IMR-90 (cell line): Measurements from ENCODE around the gene UNC13B. TPM values are rescaled to one million over a fixed set of nuclear protein-coding genes. Genes with fewer than 3 reads are reported as not detected.

Source experiments
- ATAC-seq: fragments of 200-7000 bp; cut with Tn5 transposase; 2 replicates; pipeline ENCODE4 v1.9.1; 2020; ENCODE audit warnings: low read depth, mild to moderate bottlenecking, moderate library complexity
- BruUV-seq: library from RNA; stranded (reverse); fragments of 400-500 nt; replicated peaks from 2 replicates; lab custom pipeline; 2021; lab: Mats Ljungman, UMichigan
- CTCF ChIA-PET: fragments of 300-600 bp; formaldehyde crosslinking; extraction: SDS; loops from one replicate; lab custom pipeline; 2021; ENCODE audit warnings: antibody characterized with exemption; lab: Yijun Ruan, JAX
- POLR2A ChIA-PET: fragments of 300-600 bp; sonication (Branson Sonifier 250); formaldehyde crosslinking; loops from one replicate; lab custom pipeline; 2022; ENCODE audit warnings: antibody characterized with exemption; ENCODE audit not compliant: unreplicated experiment; lab: Charles Lee
- DNase-seq: peaks from one replicate; pipeline ENCODE4 v3.0.0; 2013
- H2AFZ ChIP-seq: replicated peaks from 2 replicates; pipeline ENCODE3; 2013; ENCODE audit warnings: low read length, mild to moderate bottlenecking; ENCODE audit not compliant: poor library complexity
- H2AK5ac ChIP-seq: 2 replicates; pipeline ENCODE4 v1.6.1; 2013; ENCODE audit warnings: low read depth, low read length, inconsistent platforms
- H2AK9ac ChIP-seq: replicated peaks from 2 replicates; pipeline ENCODE3; 2013; ENCODE audit warnings: mild to moderate bottlenecking, low read depth, low read length, moderate library complexity; ENCODE audit not compliant: poor library complexity
- H2BK120ac ChIP-seq: 2 replicates; pipeline ENCODE4 v1.6.1; 2013; ENCODE audit warnings: low read depth, low read length, inconsistent platforms
- H2BK15ac ChIP-seq: 3 replicates; pipeline ENCODE4 v1.6.1; 2013; ENCODE audit warnings: low read depth, low read length, inconsistent platforms
- H2BK20ac ChIP-seq: 2 replicates; pipeline ENCODE4 v1.6.1; 2013; ENCODE audit warnings: low read depth, mild to moderate bottlenecking, inconsistent platforms, low read length, moderate library complexity
- H2BK5ac ChIP-seq: 2 replicates; pipeline ENCODE4 v1.6.1; 2013; ENCODE audit warnings: mild to moderate bottlenecking, low read depth, low read length, inconsistent platforms; ENCODE audit not compliant: poor library complexity, severe bottlenecking
- H3K14ac ChIP-seq: replicated peaks from 2 replicates; pipeline ENCODE4 v1.6.1; 2013; ENCODE audit warnings: low read depth, low read length, inconsistent platforms
- H3K18ac ChIP-seq: 2 replicates; pipeline ENCODE4 v1.6.1; 2013; ENCODE audit warnings: low read depth, low read length, control low read depth
- H3K23ac ChIP-seq: 2 replicates; pipeline ENCODE4 v1.6.1; 2013; ENCODE audit warnings: low read depth, low read length, inconsistent platforms
- H3K27ac ChIP-seq: 2 replicates; pipeline ENCODE4 v1.5.1; 2013; ENCODE audit warnings: mild to moderate bottlenecking, control low read depth, low read length; ENCODE audit not compliant: insufficient read depth
- H3K27me3 ChIP-seq: 2 replicates; pipeline ENCODE4 v1.6.1; 2013; ENCODE audit warnings: low read length; ENCODE audit not compliant: control insufficient read depth, insufficient read depth
- H3K36me3 ChIP-seq: 2 replicates; pipeline ENCODE4 v1.6.1; 2013; ENCODE audit warnings: low read length, mixed read lengths; ENCODE audit not compliant: control insufficient read depth, insufficient read depth
- H3K4ac ChIP-seq: 2 replicates; pipeline ENCODE4 v1.6.1; 2013; ENCODE audit warnings: low read depth, low read length, inconsistent platforms
- H3K4me1 ChIP-seq: 2 replicates; pipeline ENCODE4 v1.6.1; 2013; ENCODE audit warnings: low read length, mixed read lengths; ENCODE audit not compliant: control insufficient read depth, insufficient read depth
- H3K4me2 ChIP-seq: 2 replicates; pipeline ENCODE4 v1.6.1; 2013; ENCODE audit warnings: low read depth, mild to moderate bottlenecking, control low read depth, low read length, moderate library complexity
- H3K4me3 ChIP-seq: 2 replicates; pipeline ENCODE4 v1.5.1; 2013; ENCODE audit warnings: low read depth, mild to moderate bottlenecking, control low read depth, low read length, moderate library complexity; ENCODE audit not compliant: insufficient read depth
- H3K56ac ChIP-seq: 2 replicates; pipeline ENCODE4 v1.6.1; 2013; ENCODE audit warnings: low read length, inconsistent platforms; ENCODE audit not compliant: insufficient read depth; ENCODE audit errors: extremely low read depth
- H3K79me1 ChIP-seq, 2 experiments: 2 replicates each; pipeline ENCODE4 v1.6.1; 2013; ENCODE audit warnings: low read length in 2 of 2, inconsistent platforms in 1 of 2, low read depth in 1 of 2
- H3K9ac ChIP-seq: 2 replicates; pipeline ENCODE4 v1.6.1; 2013; ENCODE audit warnings: low read depth, low read length, control low read depth
- H3K9me1 ChIP-seq: 2 replicates; pipeline ENCODE4 v1.6.1; 2013; ENCODE audit warnings: low read length, inconsistent platforms; ENCODE audit not compliant: insufficient read depth
- H3K9me3 ChIP-seq: 2 replicates; pipeline ENCODE4 v1.6.1; 2013; ENCODE audit warnings: low read length; ENCODE audit not compliant: control insufficient read depth, insufficient read depth
- H4K20me1 ChIP-seq: 2 replicates; pipeline ENCODE4 v1.6.1; 2013; ENCODE audit warnings: low read length, inconsistent platforms; ENCODE audit not compliant: insufficient read depth
- H4K5ac ChIP-seq: 2 replicates; pipeline ENCODE4 v1.6.1; 2013; ENCODE audit warnings: mild to moderate bottlenecking, low read depth, low read length, control low read depth
- H4K8ac ChIP-seq, 2 experiments: 2 replicates each; pipeline ENCODE4 v1.6.1; 2013; ENCODE audit warnings: low read depth in 2 of 2, low read length in 2 of 2, control low read depth in 1 of 2, inconsistent platforms in 1 of 2
- H4K91ac ChIP-seq: 2 replicates; pipeline ENCODE4 v1.6.1; 2013; ENCODE audit warnings: low read depth, low read length, inconsistent platforms; ENCODE audit not compliant: insufficient read depth
- ELK1 ChIP-seq: fragments of 150-350 bp; IDR thresholded peaks from 2 replicates; pipeline ENCODE4 v1.6.1; 2016; ENCODE audit warnings: low read depth, mild to moderate bottlenecking, low read length, moderate library complexity, borderline replicate concordance
- FOS ChIP-seq: fragments of 150-350 bp; IDR thresholded peaks from 2 replicates; pipeline ENCODE4 v1.6.1; 2016; ENCODE audit warnings: low read depth, low read length
- MAFK ChIP-seq: IDR thresholded peaks from 2 replicates; pipeline ENCODE4 v1.6.1; 2012; ENCODE audit warnings: low read depth, low read length, improper control_type of control experiment
- RCOR1 ChIP-seq: IDR thresholded peaks from 2 replicates; pipeline ENCODE4 v1.6.1; 2012; ENCODE audit warnings: mild to moderate bottlenecking, low read length, improper control_type of control experiment; ENCODE audit not compliant: insufficient replicate concordance
- USF2 ChIP-seq: fragments of 150-350 bp; IDR thresholded peaks from 2 replicates; pipeline ENCODE4 v1.6.1; 2017; ENCODE audit warnings: mild to moderate bottlenecking, antibody characterized with exemption, low read length, low read depth
- dilution Hi-C: fragments of 300-500 bp; cut with HindIII; formaldehyde crosslinking; loops from one replicate; pipeline ENCODE4 v1.14.3; 2018; ENCODE audit warnings: low sequenced_read_pairs; ENCODE audit not compliant: unreplicated experiment
- in situ Hi-C: fragments of 300-500 bp; cut with MboI; formaldehyde crosslinking; loops from 3 replicates; pipeline ENCODE4 v1.14.3; 2019; ENCODE audit warnings: low sequenced_read_pairs, inconsistent platforms, mixed read lengths
- intact Hi-C: fragments of 100-400 bp; cut with micrococcal nuclease; formaldehyde crosslinking; loops from 2 replicates; pipeline ENCODE4 v1.10.0; 2022
- polyA plus RNA-seq, 3 experiments: library from polyadenylated mRNA; depleted of rRNA; stranded (reverse); fragments of >200 nt; gene quantifications; 2 replicates each; pipeline ENCODE4 v1.2.3, GENCODE V29; 2012; ENCODE audit warnings: low replicate concordance in 1 of 3
- total RNA-seq: library from RNA; depleted of rRNA; stranded (reverse); fragments of >200 nt; gene quantifications from 2 replicates; pipeline ENCODE4 v1.2.3, GENCODE V29; 2012

The UNC13B gene
- total and polyA plus RNA-seq, 2 of the 4 experiments (the other 2 are of a cell fraction) = 7.5 to 14.3 TPM

GRCh38 chr9:35374436-35374835, 212.6 kb downstream of the UNC13B start:
- Histone ChIP-seq H3K9ac (no peak overlapping the region), H3K4me1 (no peaks in the 10 kb centered on the region), H3K4ac (no peak overlapping the region), H3K36me3 (peaks cover 2% of the 10 kb centered on the region; the same call in 1 of the 2 replicates), H3K9me1 (no peaks in the 10 kb centered on the region), H2BK5ac (no peak overlapping the region), H2BK120ac (no peak overlapping the region), H3K79me1 (no peaks in the 10 kb centered on the region), H2AFZ (no peak overlapping the region), H3K23ac (no peak overlapping the region), H3K9me3 (no peaks in the 10 kb centered on the region), H2BK20ac (no peak overlapping the region), H3K27me3 (no peaks in the 10 kb centered on the region), H4K91ac (no peak overlapping the region), H3K27ac (no peak overlapping the region), H2BK15ac (no peak overlapping the region), H2AK9ac (no peak overlapping the region), H4K8ac (no peak overlapping the region), H4K20me1 (no peaks in the 10 kb centered on the region), H3K18ac (no peak overlapping the region), H3K14ac (no peak overlapping the region), H3K4me2 (no peak overlapping the region), H3K56ac (no peak overlapping the region), H2AK5ac (no peak overlapping the region), H4K5ac (no peak overlapping the region), H3K4me3 (no peak overlapping the region)
- intact Hi-C loops = no loop called here
- BruUV-seq = no TSS peak
- TF ChIP-seq MAFK = no peak
- TF ChIP-seq USF2 = no peak
- TF ChIP-seq FOS = no peak
- no peak for TF ChIP-seq RCOR1
- TF ChIP-seq ELK1 = no peak
- in situ Hi-C loops = no loop called here
- dilution Hi-C loops = no loop called here
- DNase-seq (no peak), ATAC-seq (no peak)
- CTCF ChIA-PET = no interaction called here
- POLR2A ChIA-PET = no interaction called here
